Hepatocyte (in vitro differentiated cells): ENCODE measurements around the gene ITGB2. TPM values are rescaled to one million over a fixed set of nuclear protein-coding genes. Genes with fewer than 3 reads are reported as not detected.
A peak's percentile ranks its signal among the peaks of the same experiment; 100 is the strongest.

Experiments used
- DNase-seq: peaks from one replicate; pipeline ENCODE4 v3.0.0-alpha.2; 2016; ENCODE audit warnings: low spot score
- H2AFZ ChIP-seq: fragments of 200-600 bp; sonication (generic); 2 replicates; pipeline ENCODE4 v1.6.0; 2016; ENCODE audit warnings: antibody characterized with exemption, mild to moderate bottlenecking
- H3K27ac ChIP-seq: fragments of 200-600 bp; sonication (generic); 2 replicates; pipeline ENCODE4 v1.5.1; 2016; ENCODE audit warnings: mild to moderate bottlenecking
- H3K27me3 ChIP-seq: fragments of 200-600 bp; sonication (generic); 2 replicates; pipeline ENCODE4 v1.6.1; 2016
- H3K36me3 ChIP-seq: fragments of 200-600 bp; sonication (generic); replicated peaks from 2 replicates; pipeline ENCODE4 v1.5.1; 2016; ENCODE audit warnings: low read depth; ENCODE audit not compliant: insufficient read depth
- H3K4me1 ChIP-seq: fragments of 200-600 bp; sonication (generic); 2 replicates; pipeline ENCODE4 v1.5.1; 2016; ENCODE audit warnings: mild to moderate bottlenecking, moderate library complexity; ENCODE audit not compliant: insufficient read depth
- H3K4me2 ChIP-seq: fragments of 200-600 bp; sonication (generic); 2 replicates; pipeline ENCODE4 v1.6.0; 2016
- H3K4me3 ChIP-seq: fragments of 200-600 bp; sonication (generic); 2 replicates; pipeline ENCODE4 v1.5.1; 2016; ENCODE audit warnings: mild to moderate bottlenecking
- H3K79me2 ChIP-seq: fragments of 200-600 bp; sonication (generic); 2 replicates; pipeline ENCODE4 v1.6.0; 2017; ENCODE audit warnings: mild to moderate bottlenecking
- H3K9me2 ChIP-seq: fragments of 200-600 bp; sonication (generic); replicated peaks from 2 replicates; pipeline ENCODE4 v1.6.0; 2017; ENCODE audit warnings: mild to moderate bottlenecking; ENCODE audit not compliant: insufficient read depth
- H3K9me3 ChIP-seq: fragments of 200-600 bp; sonication (generic); 2 replicates; pipeline ENCODE4 v1.5.1; 2016; ENCODE audit warnings: low read depth, mild to moderate bottlenecking
- H4K20me1 ChIP-seq: fragments of 200-600 bp; sonication (generic); 2 replicates; pipeline ENCODE4 v1.6.0; 2016; ENCODE audit warnings: mild to moderate bottlenecking; ENCODE audit not compliant: insufficient read depth, poor library complexity, severe bottlenecking
- EZH2 ChIP-seq: fragments of 200-600 bp; sonication (generic); IDR thresholded peaks from 2 replicates; pipeline ENCODE4 v1.6.1; 2016; ENCODE audit warnings: antibody characterized with exemption, mild to moderate bottlenecking, borderline replicate concordance
- EZH2phosphoT487 ChIP-seq: fragments of 200-600 bp; sonication (generic); IDR thresholded peaks from one replicate; pipeline ENCODE4 v1.6.1; 2018; ENCODE audit warnings: antibody characterized with exemption, mild to moderate bottlenecking, low read depth, moderate library complexity; ENCODE audit not compliant: unreplicated experiment, severe bottlenecking
- WGBS: methylation state at CpG from one replicate; pipeline ENCODE4 v1.1.6; 2016; ENCODE audit warnings: low lambda C conversion rate; ENCODE audit errors: missing lambda C conversion rate; 5-methylcytosine and 5-hydroxymethylcytosine counted together
- polyA plus RNA-seq: library from polyadenylated mRNA; unstranded; fragments of >200 nt; fragmentation: Nextera tagmentation; extraction: Ambion mirVana; gene quantifications from 2 replicates; pipeline ENCODE4 v1.2.1, GENCODE V29; 2016
- total RNA-seq: library from RNA; depleted of rRNA; stranded (reverse); fragments of >200 nt; gene quantifications from 2 replicates; pipeline ENCODE4 v1.2.3, GENCODE V29; 2014
- TF ChIP-seq, protein P1 (sequence below): fragments of 200-600 bp; sonication (generic); IDR thresholded peaks from 2 replicates; pipeline ENCODE4 v1.5.1; 2016; ENCODE audit warnings: antibody characterized with exemption, mild to moderate bottlenecking; ENCODE audit not compliant: poor library complexity

The ITGB2 gene
- total and polyA plus RNA-seq, 2 experiments from 2014 or later: 3.8 to 4.2 TPM

- H3K4me3 ChIP-seq: no peak overlapping the region
- H4K20me1 ChIP-seq: peaks cover 60% of the 10 kb centered on the region
- TF ChIP-seq EZH2 (no peak), EZH2phosphoT487 (no peak)
- TF ChIP-seq, protein P1, sequence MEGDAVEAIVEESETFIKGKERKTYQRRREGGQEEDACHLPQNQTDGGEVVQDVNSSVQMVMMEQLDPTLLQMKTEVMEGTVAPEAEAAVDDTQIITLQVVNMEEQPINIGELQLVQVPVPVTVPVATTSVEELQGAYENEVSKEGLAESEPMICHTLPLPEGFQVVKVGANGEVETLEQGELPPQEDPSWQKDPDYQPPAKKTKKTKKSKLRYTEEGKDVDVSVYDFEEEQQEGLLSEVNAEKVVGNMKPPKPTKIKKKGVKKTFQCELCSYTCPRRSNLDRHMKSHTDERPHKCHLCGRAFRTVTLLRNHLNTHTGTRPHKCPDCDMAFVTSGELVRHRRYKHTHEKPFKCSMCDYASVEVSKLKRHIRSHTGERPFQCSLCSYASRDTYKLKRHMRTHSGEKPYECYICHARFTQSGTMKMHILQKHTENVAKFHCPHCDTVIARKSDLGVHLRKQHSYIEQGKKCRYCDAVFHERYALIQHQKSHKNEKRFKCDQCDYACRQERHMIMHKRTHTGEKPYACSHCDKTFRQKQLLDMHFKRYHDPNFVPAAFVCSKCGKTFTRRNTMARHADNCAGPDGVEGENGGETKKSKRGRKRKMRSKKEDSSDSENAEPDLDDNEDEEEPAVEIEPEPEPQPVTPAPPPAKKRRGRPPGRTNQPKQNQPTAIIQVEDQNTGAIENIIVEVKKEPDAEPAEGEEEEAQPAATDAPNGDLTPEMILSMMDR: no peak
- H3K27ac ChIP-seq: no peak overlapping the region
- H3K27me3 ChIP-seq: no peaks in the 10 kb centered on the region
- no peaks in the 10 kb centered on the region for H3K36me3 ChIP-seq
- H3K4me1 ChIP-seq: peaks cover 24% of the 10 kb centered on the region
- no peaks in the 10 kb centered on the region for H3K9me3 ChIP-seq
- H3K79me2 ChIP-seq: peaks cover 88% of the 10 kb centered on the region
- 93% methylated on average over 31 of the region's 31 CpGs for whole genome bisulfite sequencing
- no peaks in the 10 kb centered on the region for H3K9me2 ChIP-seq
- no peak overlapping the region for H3K4me2 ChIP-seq
- no peak overlapping the region for H2AFZ ChIP-seq
- DNase-seq: no peak
These were observed 65.8 kb downstream of the ITGB2 start for GRCh38 chr21:44854664-44855446.

DNA sequence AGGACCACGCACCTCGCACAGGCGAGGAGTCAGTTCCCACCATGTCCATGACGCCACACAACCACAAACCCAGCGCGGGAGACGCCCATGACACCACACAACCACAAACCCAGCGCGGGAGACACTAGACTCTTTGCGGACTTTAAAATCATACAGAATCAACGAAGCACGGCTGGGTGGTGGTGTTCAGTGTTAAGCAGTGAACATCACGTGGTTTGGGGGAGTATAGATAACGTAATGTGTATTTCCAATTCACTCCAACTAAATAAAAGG lies 66.4 kb downstream of the ITGB2 start:
- peaks cover 26% of the 10 kb centered on the region for H3K4me1 ChIP-seq
- no peak for DNase-seq
- no peak overlapping the region for H3K4me2 ChIP-seq
- no peaks in the 10 kb centered on the region for H3K27me3 ChIP-seq
- WGBS: 95% methylated on average over 14 of the region's 14 CpGs
- no peak overlapping the region for H3K4me3 ChIP-seq
- TF ChIP-seq EZH2 (no peak), EZH2phosphoT487 (no peak)
- TF ChIP-seq, protein P1: no peak
- H4K20me1 ChIP-seq: peaks cover 55% of the 10 kb centered on the region
- H3K36me3 ChIP-seq: peaks cover 3% of the 10 kb centered on the region
- no peak overlapping the region for H2AFZ ChIP-seq
- no peaks in the 10 kb centered on the region for H3K9me3 ChIP-seq
- H3K9me2 ChIP-seq: no peaks in the 10 kb centered on the region
- peak overlapping the region; percentile 85 for H3K27ac ChIP-seq
- peaks cover 83% of the 10 kb centered on the region for H3K79me2 ChIP-seq

DNA sequence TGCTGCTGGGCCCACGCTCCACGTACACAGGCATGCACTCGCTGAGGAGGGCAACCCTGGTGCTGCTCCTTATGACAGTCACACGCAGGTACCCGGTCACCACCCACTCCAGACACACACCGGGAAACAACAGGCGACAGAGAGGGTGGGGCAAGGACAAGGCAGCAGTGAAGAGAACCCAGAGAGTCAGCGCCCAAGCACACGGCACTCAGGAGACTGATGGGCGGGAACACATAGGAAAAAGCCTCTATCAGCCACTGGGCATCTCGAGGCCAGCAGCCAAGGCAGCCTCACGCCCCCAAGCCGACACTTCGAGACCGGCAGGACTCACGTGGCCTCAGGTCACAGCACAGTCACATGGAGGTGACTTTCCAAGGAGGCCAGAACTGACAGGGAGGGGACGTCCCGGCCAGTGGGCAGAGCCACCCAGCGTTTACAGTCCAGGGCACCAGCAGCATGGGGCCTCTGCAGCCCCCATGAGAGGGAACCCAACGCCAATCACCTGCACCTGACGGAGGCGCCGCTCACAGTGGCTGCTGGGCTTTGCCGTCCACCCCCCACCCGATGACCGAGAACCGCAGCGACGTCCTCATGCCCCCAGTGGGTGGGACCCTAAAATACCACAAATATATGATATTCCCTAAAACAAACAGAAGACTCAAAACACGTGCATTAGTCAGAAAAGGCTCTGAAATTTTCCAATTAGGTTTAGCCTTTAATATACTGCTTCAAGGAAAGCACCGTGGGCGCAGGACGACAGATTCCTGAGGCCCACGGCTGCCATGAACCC lies 66.9 kb downstream of the ITGB2 start:
- Histone ChIP-seq H3K9me3 (no peaks in the 10 kb centered on the region), H4K20me1 (peaks cover 50% of the 10 kb centered on the region), H3K9me2 (no peaks in the 10 kb centered on the region), H3K36me3 (peaks cover 4% of the 10 kb centered on the region), H3K27me3 (no peaks in the 10 kb centered on the region), H3K4me3 (no peak overlapping the region), H3K27ac (peak overlapping the region; percentile 85), H3K79me2 (peaks cover 78% of the 10 kb centered on the region), H3K4me1 (peaks cover 31% of the 10 kb centered on the region), H2AFZ (no peak overlapping the region), H3K4me2 (no peak overlapping the region)
- TF ChIP-seq, protein P1: no peak
- TF ChIP-seq EZH2phosphoT487 (no peak), EZH2 (no peak)
- DNase-seq: no peak
- 89% methylated on average over 34 of the region's 34 CpGs for WGBS
